Left ventricle myocardium inferior (tissue), 1 donor: ENCODE results near the gene ARFRP1. TPM values are rescaled to one million over a fixed set of nuclear protein-coding genes. Genes with fewer than 3 reads are reported as not detected.

Experiments used
- DNase-seq: peaks from one replicate; pipeline ENCODE4 v3.0.0-alpha.2; 2020
- H3K27ac ChIP-seq: fragments of 200-600 bp; replicated peaks from 2 replicates; pipeline ENCODE4 v1.8.0; 2021
- H3K27me3 ChIP-seq: fragments of 200-600 bp; 2 replicates; pipeline ENCODE4 v1.8.0; 2021; ENCODE audit warnings: low read depth
- H3K36me3 ChIP-seq: fragments of 200-600 bp; 2 replicates; pipeline ENCODE4 v1.8.0; 2021
- H3K4me1 ChIP-seq: fragments of 200-600 bp; 2 replicates; pipeline ENCODE4 v1.8.0; 2021
- H3K4me3 ChIP-seq: fragments of 200-600 bp; 2 replicates; pipeline ENCODE4 v1.8.0; 2021; ENCODE audit warnings: mild to moderate bottlenecking, moderate library complexity
- H3K9me3 ChIP-seq: fragments of 200-600 bp; replicated peaks from 2 replicates; pipeline ENCODE4 v1.8.0; 2021
- CTCF ChIP-seq: fragments of 200-600 bp; IDR thresholded peaks from 2 replicates; pipeline ENCODE4 v1.8.0; 2021; ENCODE audit warnings: antibody characterized with exemption, mild to moderate bottlenecking, borderline replicate concordance
- intact Hi-C: fragments of 100-400 bp; cut with micrococcal nuclease; formaldehyde crosslinking; loops from one replicate; pipeline ENCODE4 v1.11.0; 2022
- total RNA-seq: library from RNA; stranded (reverse); fragmentation: NEBNext Ultra II Directional; extraction: Animal tissue kit (Norgen Biotek cat#: 25700); gene quantifications from one replicate; pipeline ENCODE4 v1.2.1, GENCODE V29; 2021
- donor health status: DM: no; HTN: yes; CAD: no; lungs with severe emphysema.

The ARFRP1 gene
- total RNA-seq, 1 donor from 2014 or later = 37.1 TPM

- intact Hi-C loops = no loop called here
- no peak for DNase-seq
- H3K27me3 ChIP-seq = no peaks in the 10 kb centered on the region
- H3K4me1 ChIP-seq = peaks cover 57% of the 10 kb centered on the region
- TF ChIP-seq CTCF = no peak
- no peak overlapping the region for H3K4me3 ChIP-seq
- peaks cover 37% of the 10 kb centered on the region for H3K36me3 ChIP-seq
- no peak overlapping the region for H3K27ac ChIP-seq
- H3K9me3 ChIP-seq = no peaks in the 10 kb centered on the region
These were observed 4.9 kb downstream of the ARFRP1 start for GRCh38 chr20:63702751-63703470.

GRCh38 chr20:63702036-63702665, 5.6 kb downstream of the ARFRP1 start:
- H3K9me3 ChIP-seq = no peaks in the 10 kb centered on the region
- intact Hi-C loops = no loop called here
- TF ChIP-seq CTCF = no peak
- H3K4me3 ChIP-seq = no peak overlapping the region
- no peak overlapping the region for H3K27ac ChIP-seq
- peaks cover 60% of the 10 kb centered on the region for H3K4me1 ChIP-seq
- peaks cover 37% of the 10 kb centered on the region for H3K36me3 ChIP-seq
- H3K27me3 ChIP-seq = no peaks in the 10 kb centered on the region
- no peak for DNase-seq

- no peak for DNase-seq
- H3K27me3 ChIP-seq = no peaks in the 10 kb centered on the region
- peaks cover 60% of the 10 kb centered on the region for H3K4me1 ChIP-seq
- H3K4me3 ChIP-seq = no peak overlapping the region
- TF ChIP-seq CTCF = no peak
- H3K36me3 ChIP-seq = peaks cover 35% of the 10 kb centered on the region
- intact Hi-C loops = no loop called here
- H3K9me3 ChIP-seq = no peaks in the 10 kb centered on the region
- no peak overlapping the region for H3K27ac ChIP-seq
These were observed 6.3 kb downstream of the ARFRP1 start for GRCh38 chr20:63701329-63702035.

- H3K36me3 ChIP-seq = peaks cover 31% of the 10 kb centered on the region
- H3K9me3 ChIP-seq = no peaks in the 10 kb centered on the region
- H3K4me1 ChIP-seq = peaks cover 60% of the 10 kb centered on the region
- TF ChIP-seq CTCF = no peak
- no peak overlapping the region for H3K27ac ChIP-seq
- no peak overlapping the region for H3K4me3 ChIP-seq
- DNase-seq = no peak
- H3K27me3 ChIP-seq = no peaks in the 10 kb centered on the region
- intact Hi-C loops = no loop called here
These were observed 6.8 kb downstream of the ARFRP1 start for GRCh38 chr20:63701051-63701328.

GRCh38 chr20:63700199-63701050, 7.4 kb downstream of the ARFRP1 start:
- Histone ChIP-seq H3K4me1 (peaks cover 60% of the 10 kb centered on the region), H3K27me3 (no peaks in the 10 kb centered on the region), H3K9me3 (no peaks in the 10 kb centered on the region), H3K36me3 (peaks cover 26% of the 10 kb centered on the region), H3K4me3 (no peak overlapping the region), H3K27ac (no peak overlapping the region)
- TF ChIP-seq CTCF = no peak
- intact Hi-C loops = no loop called here
- no peak for DNase-seq
